WTC11 (cell line): ENCODE measurements around the gene SRPX2. TPM values are rescaled to one million over a fixed set of nuclear protein-coding genes. Genes with fewer than 3 reads are reported as not detected.

ENCODE experiments used
- ATAC-seq: fragments of 200-7000 bp; cut with Tn5 transposase; 2 replicates; pipeline ENCODE4 v1.10.0; 2021; ENCODE audit warnings: mild to moderate bottlenecking, moderate library complexity
- CTCF ChIA-PET: fragments of 300-600 bp; sonication (Branson Sonifier 250); formaldehyde crosslinking; loops from one replicate; lab custom pipeline; 2021; ENCODE audit warnings: antibody characterized with exemption; lab: Charles Lee
- POLR2A ChIA-PET: fragments of 350-600 bp; sonication (Branson Sonifier 250); formaldehyde crosslinking; loops from one replicate; lab custom pipeline; 2021; ENCODE audit warnings: antibody characterized with exemption; lab: Charles Lee
- DNase-seq: peaks from one replicate; pipeline ENCODE4 v3.0.0; 2021; ENCODE audit warnings: low spot score
- H3K27ac Mint-ChIP-seq: 2 replicates; pipeline ENCODE4 v1.8.0; 2021; ENCODE audit warnings: mixed read lengths
- H3K27me3 Mint-ChIP-seq: 2 replicates; pipeline ENCODE4 v1.8.0; 2021; ENCODE audit warnings: low read depth, mild to moderate bottlenecking, moderate library complexity, mixed read lengths
- H3K36me3 Mint-ChIP-seq: 2 replicates; pipeline ENCODE4 v1.8.0; 2021; ENCODE audit warnings: mixed read lengths
- H3K4me1 Mint-ChIP-seq: 2 replicates; pipeline ENCODE4 v1.8.0; 2022; ENCODE audit warnings: mixed read lengths
- H3K4me3 Mint-ChIP-seq: 2 replicates; pipeline ENCODE4 v1.8.0; 2021; ENCODE audit warnings: mild to moderate bottlenecking, moderate library complexity, mixed read lengths
- H3K9me3 Mint-ChIP-seq: 2 replicates; pipeline ENCODE4 v1.8.0; 2021; ENCODE audit warnings: mixed read lengths
- ATF1 ChIP-seq: sonication (generic); formaldehyde crosslinking; IDR thresholded peaks from 2 replicates; pipeline ENCODE4 v1.8.1; 2023; ENCODE audit warnings: mild to moderate bottlenecking, moderate library complexity, missing genetic modification reagents
- E2F1 ChIP-seq: sonication (generic); formaldehyde crosslinking; IDR thresholded peaks from 2 replicates; pipeline ENCODE4 v1.8.0; 2022; ENCODE audit warnings: mild to moderate bottlenecking, missing genetic modification reagents
- E2F4 ChIP-seq: sonication (generic); formaldehyde crosslinking; IDR thresholded peaks from 2 replicates; pipeline ENCODE4 v1.8.1; 2022; ENCODE audit warnings: low read depth, mild to moderate bottlenecking, moderate library complexity, missing genetic modification reagents, borderline replicate concordance
- EMX1 ChIP-seq: fragments of 250-450 bp; sonication (Bioruptor Pico); IDR thresholded peaks from 2 replicates; pipeline ENCODE4 v1.8.0; 2021; ENCODE audit warnings: mild to moderate bottlenecking
- GTF2I ChIP-seq: fragments of 250-450 bp; sonication (Bioruptor Pico); conservative IDR thresholded peaks from 2 replicates; pipeline ENCODE4 v1.4.0; 2021; ENCODE audit warnings: mild to moderate bottlenecking
- NFATC4 ChIP-seq: fragments of 250-450 bp; sonication (Bioruptor Pico); IDR thresholded peaks from 2 replicates; pipeline ENCODE4 v1.9.0; 2021; ENCODE audit warnings: mild to moderate bottlenecking
- NFE2L1 ChIP-seq: sonication (generic); formaldehyde crosslinking; IDR thresholded peaks from 2 replicates; pipeline ENCODE4 v1.8.1; 2023; ENCODE audit warnings: missing genetic modification reagents
- OVOL2 ChIP-seq: fragments of 250-450 bp; sonication (Bioruptor Pico); IDR thresholded peaks from 2 replicates; pipeline ENCODE4 v1.9.0; 2021; ENCODE audit warnings: mild to moderate bottlenecking, borderline replicate concordance
- ZNF317 ChIP-seq: sonication (generic); formaldehyde crosslinking; IDR thresholded peaks from 2 replicates; pipeline ENCODE4 v1.8.1; 2023; ENCODE audit warnings: low read depth, mild to moderate bottlenecking, moderate library complexity, missing genetic modification reagents, borderline replicate concordance
- ZNF532 ChIP-seq: fragments of 250-450 bp; sonication (Bioruptor Pico); IDR thresholded peaks from 2 replicates; pipeline ENCODE4 v1.9.0; 2021; ENCODE audit warnings: mild to moderate bottlenecking, borderline replicate concordance
- ZNF671 ChIP-seq: fragments of 250-450 bp; sonication (Bioruptor Pico); IDR thresholded peaks from 2 replicates; pipeline ENCODE4 v1.8.0; 2021; ENCODE audit warnings: mild to moderate bottlenecking
- total RNA-seq: library from RNA; stranded (reverse); gene quantifications from 3 replicates; pipeline ENCODE4 v1.2.3, GENCODE V29; 2021

SRPX2 gene
- total RNA-seq, 1 experiment from 2014 or later = 0.24 TPM

- TF ChIP-seq E2F1 = no peak
- ChIA-PET CTCF (no interaction called here), POLR2A (no interaction called here)
- Mint-ChIP-seq H3K27ac (no peak overlapping the region), H3K36me3 (no peaks in the 10 kb centered on the region), H3K9me3 (no peaks in the 10 kb centered on the region), H3K27me3 (peaks cover 5% of the 10 kb centered on the region; the same call in 1 of the 2 replicates), H3K4me3 (no peak overlapping the region), H3K4me1 (no peaks in the 10 kb centered on the region)
- no peak for DNase-seq
- ATAC-seq = no peak
Observed at GRCh38 chrX:100698551-100698950, 54.6 kb downstream of the SRPX2 start.

- H3K4me3 Mint-ChIP-seq = no peak overlapping the region
- no peak for TF ChIP-seq ATF1 (CRISPR knock-in tag)
- TF ChIP-seq OVOL2 (CRISPR knock-in tag) = no peak
- no peak for TF ChIP-seq GTF2I
Observed at GRCh38 chrX:100700809-100701208, 56.8 kb downstream of the SRPX2 start.

GRCh38 chrX:100704581-100705203 lies 60.7 kb downstream of the SRPX2 start:
- POLR2A ChIA-PET = no interaction called here
- ATAC-seq = no peak
- no peaks in the 10 kb centered on the region for H3K36me3 Mint-ChIP-seq
- CTCF ChIA-PET = interaction anchor here (0.5 kb wide), 1 partner anchor 34 kb away, joined by 3 read pairs; no protein-coding TSS in a partner anchor
- no peak for DNase-seq
- no peaks in the 10 kb centered on the region for H3K9me3 Mint-ChIP-seq
- no peak overlapping the region for H3K4me3 Mint-ChIP-seq
- TF ChIP-seq EMX1 (CRISPR knock-in tag) = no peak
- no peak for TF ChIP-seq NFE2L1 (CRISPR knock-in tag)
- no peak for TF ChIP-seq E2F4 (CRISPR knock-in tag)
- no peak for TF ChIP-seq ZNF532 (CRISPR knock-in tag)
- no peak for TF ChIP-seq ZNF317 (CRISPR knock-in tag)
- no peak for TF ChIP-seq ZNF671 (CRISPR knock-in tag)
- no peak for TF ChIP-seq E2F1
- no peak for TF ChIP-seq NFATC4 (CRISPR knock-in tag)
- TF ChIP-seq, all 79 proteins: peak for 0
- peaks cover 6% of the 10 kb centered on the region for H3K27me3 Mint-ChIP-seq
- H3K27ac Mint-ChIP-seq = no peak overlapping the region
- no peaks in the 10 kb centered on the region for H3K4me1 Mint-ChIP-seq

More at GRCh38 chrX:100700809-100701208, 56.8 kb downstream of the SRPX2 start:
- Mint-ChIP-seq H3K9me3 (no peaks in the 10 kb centered on the region), H3K36me3 (no peaks in the 10 kb centered on the region), H3K27ac (no peak overlapping the region), H3K4me1 (no peaks in the 10 kb centered on the region), H3K27me3 (peaks cover 2% of the 10 kb centered on the region)
- DNase-seq (no peak), ATAC-seq (no peak)
- ChIA-PET POLR2A (no interaction called here), CTCF (interaction anchor here (0.5 kb wide), 1 partner anchor 30 kb away, joined by 3 read pairs; no protein-coding TSS in a partner anchor)
